H1 (cell line): Measurements from ENCODE around the gene GSDME. TPM values are rescaled to one million over a fixed set of nuclear protein-coding genes. Genes with fewer than 3 reads are reported as not detected.
A peak's percentile ranks its signal among the peaks of the same experiment; 100 is the strongest.

ENCODE experiments used
- CTCF ChIA-PET: fragments of 300-600 bp; sonication (Branson Sonifier 250); formaldehyde crosslinking; loops from one replicate; lab custom pipeline; 2021; ENCODE audit not compliant: partially characterized antibody; lab: Charles Lee
- POLR2A ChIA-PET: fragments of 300-600 bp; sonication (Branson Sonifier 250); formaldehyde crosslinking; loops from one replicate; lab custom pipeline; 2021; ENCODE audit warnings: inconsistent platforms; ENCODE audit not compliant: partially characterized antibody; lab: Charles Lee
- DNase-seq, 2 experiments: peaks; one replicate each; pipeline versions ENCODE4 v3.0.0 to v3.0.0-alpha.2; 2010 to 2022; ENCODE audit warnings: low spot score in 2 of 2, low read depth in 1 of 2, mixed read lengths in 1 of 2
- FAIRE-seq: peaks from 2 replicates; lab custom pipeline; 2011; peaks lifted over from hg19 to GRCh38; lab: Jason Lieb, UNC
- H2AFZ ChIP-seq: 2 replicates; pipeline ENCODE4 v1.8.1; 2012; ENCODE audit warnings: low read length, inconsistent platforms
- H2AK5ac ChIP-seq: 2 replicates; pipeline ENCODE4 v1.6.1; 2013; ENCODE audit warnings: low read depth, low read length
- H2BK120ac ChIP-seq: replicated peaks from 2 replicates; pipeline ENCODE3; 2013; ENCODE audit warnings: low read depth, low read length, inconsistent platforms
- H2BK12ac ChIP-seq: 2 replicates; pipeline ENCODE4 v1.6.1; 2013; ENCODE audit warnings: low read depth, low read length
- H2BK15ac ChIP-seq: 2 replicates; pipeline ENCODE4 v1.6.1; 2013; ENCODE audit warnings: low read length
- H2BK20ac ChIP-seq: 2 replicates; pipeline ENCODE4 v1.6.1; 2013; ENCODE audit warnings: low read length
- H2BK5ac ChIP-seq: 2 replicates; pipeline ENCODE4 v1.6.1; 2013; ENCODE audit warnings: low read depth, low read length
- H3K14ac ChIP-seq: 2 replicates; pipeline ENCODE4 v1.6.1; 2013; ENCODE audit warnings: inconsistent platforms; ENCODE audit not compliant: insufficient read length
- H3K18ac ChIP-seq: 2 replicates; pipeline ENCODE4 v1.6.1; 2013; ENCODE audit warnings: low read length; ENCODE audit errors: extremely low read depth
- H3K23ac ChIP-seq: 2 replicates; pipeline ENCODE4 v1.6.1; 2013; ENCODE audit warnings: inconsistent platforms; ENCODE audit not compliant: insufficient read length
- H3K23me2 ChIP-seq: 2 replicates; pipeline ENCODE4 v1.6.1; 2013; ENCODE audit warnings: low read depth, low read length
- H3K27ac ChIP-seq: 2 replicates; pipeline ENCODE4 v1.6.1; 2011; ENCODE audit warnings: low read depth, low read length, inconsistent platforms
- H3K27me3 ChIP-seq, 4 experiments: replicated peaks in 1 of 4; 1 replicate in 1 of 4; 2 replicates in 3 of 4; pipeline versions ENCODE4 v1.6.1 to v1.8.1; 2011 to 2013; ENCODE audit warnings: low read length in 3 of 4, mild to moderate bottlenecking in 3 of 4, inconsistent platforms in 2 of 4, mixed read lengths in 2 of 4, moderate library complexity in 1 of 4; ENCODE audit not compliant: control insufficient read depth in 3 of 4, insufficient read depth in 3 of 4; ENCODE audit errors: extremely low read depth in 1 of 4
- H3K36me3 ChIP-seq, 4 experiments: 2 replicates each; pipeline versions ENCODE4 v1.6.1 to v1.8.1; 2011 to 2013; ENCODE audit warnings: mild to moderate bottlenecking in 4 of 4, low read length in 3 of 4, moderate library complexity in 2 of 4, control low read depth in 1 of 4, inconsistent platforms in 1 of 4; ENCODE audit not compliant: insufficient read depth in 4 of 4, control insufficient read depth in 2 of 4
- H3K4ac ChIP-seq: replicated peaks from 2 replicates; pipeline ENCODE3; 2013; ENCODE audit warnings: low read length, low read depth, mixed read lengths, inconsistent platforms; ENCODE audit not compliant: insufficient read length
- H3K4me1 ChIP-seq, 4 experiments: replicated peaks in 1 of 4; 1 replicate in 1 of 4; 2 replicates in 3 of 4; pipeline versions ENCODE4 v1.6.1 to v1.8.1; 2011 to 2013; ENCODE audit warnings: low read length in 3 of 4, inconsistent platforms in 2 of 4, mixed read lengths in 1 of 4; ENCODE audit not compliant: insufficient read depth in 4 of 4, control insufficient read depth in 3 of 4
- H3K4me2 ChIP-seq, 2 experiments: 2 replicates each; pipeline versions ENCODE4 v1.6.1 to v1.8.1; 2011 to 2013; ENCODE audit warnings: low read depth in 2 of 2, low read length in 2 of 2, control low read depth in 1 of 2, inconsistent platforms in 1 of 2, mild to moderate bottlenecking in 1 of 2; ENCODE audit not compliant: insufficient read depth in 1 of 2
- H3K4me3 ChIP-seq, 4 experiments: fragments of 200-600, 300-600 bp in 1 of 4; sonication (generic), shearing (Covaris generic), sonication (Bioruptor Twin) in 1 of 4; 2 replicates each; pipeline versions ENCODE4 v1.5.1 to v1.8.1; 2011 to 2016; ENCODE audit warnings: low read length in 4 of 4, low read depth in 3 of 4, control low read depth in 2 of 4, inconsistent platforms in 2 of 4, mild to moderate bottlenecking in 2 of 4, mixed read lengths in 1 of 4, moderate library complexity in 1 of 4; ENCODE audit not compliant: insufficient read depth in 2 of 4; ENCODE audit errors: extremely low read depth in 1 of 4
- H3K56ac ChIP-seq: replicated peaks from 2 replicates; pipeline ENCODE3; 2013; ENCODE audit warnings: low read depth, mild to moderate bottlenecking, mixed read lengths, low read length, inconsistent platforms; ENCODE audit not compliant: insufficient read length
- H3K79me1 ChIP-seq: 2 replicates; pipeline ENCODE4 v1.6.1; 2013; ENCODE audit warnings: low read depth, low read length, control low read depth
- H3K79me2 ChIP-seq, 2 experiments: 2 replicates each; pipeline versions ENCODE4 v1.6.1 to v1.8.1; 2012 to 2013; ENCODE audit warnings: low read length in 2 of 2, mild to moderate bottlenecking in 2 of 2, inconsistent platforms in 1 of 2; ENCODE audit not compliant: insufficient read depth in 2 of 2, control insufficient read depth in 1 of 2
- H3K9ac ChIP-seq, 4 experiments: replicated peaks in 1 of 4; 1 replicate in 1 of 4; 2 replicates in 3 of 4; pipeline versions ENCODE4 v1.6.1 to v1.8.1; 2011 to 2013; ENCODE audit warnings: low read depth in 3 of 4, low read length in 3 of 4, control low read depth in 2 of 4, mild to moderate bottlenecking in 2 of 4, moderate library complexity in 2 of 4, inconsistent platforms in 1 of 4; ENCODE audit errors: extremely low read depth in 1 of 4
- H3K9me3 ChIP-seq, 2 experiments: 2 replicates each; pipeline versions ENCODE4 v1.6.1 to v1.8.1; 2012 to 2013; ENCODE audit warnings: mild to moderate bottlenecking in 2 of 2, moderate library complexity in 2 of 2, control low read depth in 1 of 2, inconsistent platforms in 1 of 2, low read depth in 1 of 2, low read length in 1 of 2, mixed read lengths in 1 of 2; ENCODE audit not compliant: insufficient read depth in 2 of 2
- H4K20me1 ChIP-seq, 2 experiments: replicated peaks in 1 of 2; 2 replicates each; pipeline versions ENCODE3 to v1.8.1; 2011 to 2013; ENCODE audit warnings: inconsistent platforms in 2 of 2, low read length in 2 of 2, mild to moderate bottlenecking in 1 of 2; ENCODE audit not compliant: insufficient read depth in 2 of 2, control insufficient read depth in 1 of 2
- H4K5ac ChIP-seq: 2 replicates; pipeline ENCODE4 v1.6.1; 2013; ENCODE audit warnings: low read length, low read depth, mixed read lengths, inconsistent platforms; ENCODE audit not compliant: insufficient read length
- H4K8ac ChIP-seq: 2 replicates; pipeline ENCODE4 v1.8.0; 2013; ENCODE audit warnings: mild to moderate bottlenecking, moderate library complexity, low read length, inconsistent platforms; ENCODE audit not compliant: insufficient read depth; ENCODE audit errors: extremely low read depth
- H4K91ac ChIP-seq: replicated peaks from 2 replicates; pipeline ENCODE3; 2013; ENCODE audit warnings: low read length, mixed read lengths, inconsistent platforms; ENCODE audit not compliant: insufficient read length
- CEBPB ChIP-seq: IDR thresholded peaks from 2 replicates; pipeline ENCODE4 v1.6.1; 2012; ENCODE audit warnings: low read depth, low read length
- KDM4A ChIP-seq: IDR thresholded peaks from one replicate; pipeline ENCODE4 v1.7.1; 2012; ENCODE audit warnings: low read depth, mild to moderate bottlenecking, moderate library complexity, low read length, inconsistent platforms; ENCODE audit not compliant: severe bottlenecking
- PHF8 ChIP-seq: fragments of 200-600 bp; sonication (generic); conservative IDR thresholded peaks from 2 replicates; pipeline ENCODE4 v1.7.1; 2012; ENCODE audit warnings: low read depth, mild to moderate bottlenecking, inconsistent platforms, low read length, moderate library complexity
- SIN3A ChIP-seq, 2 experiments: IDR thresholded peaks in 1 of 2; conservative IDR thresholded peaks in 1 of 2; 2 replicates each; pipeline ENCODE4 v1.6.1; 2011 to 2012; ENCODE audit warnings: low read length in 2 of 2, improper control_type of control experiment in 1 of 2, low read depth in 1 of 2, mild to moderate bottlenecking in 1 of 2
- WGBS, 2 experiments: shearing (Covaris generic) in 1 of 2; methylation state at CpG; one replicate each; pipeline versions ENCODE4 v1.1.6 to v1.1.7; 2013 to 2015; ENCODE audit warnings: low lambda C conversion rate in 2 of 2, mixed read lengths in 2 of 2, inconsistent platforms in 1 of 2, low coverage in 1 of 2, missing lambda C conversion rate in 1 of 2; ENCODE audit not compliant: insufficient replicate concordance in 2 of 2, insufficient coverage in 1 of 2, insufficient read length in 1 of 2; ENCODE audit errors: extremely low coverage in 1 of 2, missing lambda C conversion rate in 1 of 2; 5-methylcytosine and 5-hydroxymethylcytosine counted together
- polyA plus RNA-seq, 7 experiments: library from polyadenylated mRNA; depleted of rRNA in 3 of 7; stranded (reverse) in 5 of 7; unstranded in 2 of 7; fragments of >200 nt in 5 of 7; fragments of 200-250 nt in 2 of 7; gene quantifications; 1 replicate in 5 of 7; 2 replicates in 1 of 7; 4 replicates in 1 of 7; pipeline versions ENCODE4 v1.2.1 to v1.2.3, GENCODE V29; 2011 to 2013; ENCODE audit warnings: missing spikeins in 2 of 7, mixed read lengths in 2 of 7
- total RNA-seq: library from RNA; stranded (reverse); fragmentation: NEBNext Ultra II Directional; extraction: Animal tissue kit (Norgen Biotek cat#: 25700); gene quantifications from 2 replicates; pipeline ENCODE4 v1.2.1, GENCODE V29; 2021
- TF ChIP-seq, protein P1 (sequence below): IDR thresholded peaks from 2 replicates; pipeline ENCODE4 v1.6.1; 2012; ENCODE audit warnings: low read length, inconsistent platforms
- TF ChIP-seq, protein P2 (sequence below): IDR thresholded peaks from 2 replicates; pipeline ENCODE4 v1.6.1; 2012; ENCODE audit warnings: inconsistent platforms
- TF ChIP-seq, protein P3 (sequence below): IDR thresholded peaks from 2 replicates; pipeline ENCODE4 v1.6.1; 2012; ENCODE audit warnings: inconsistent platforms

GSDME gene
- total and polyA plus RNA-seq, 2 of the 8 experiments (the other 6 are each of a cell fraction or from before 2014, with no cell fraction given), result 5.4 to 7.6 TPM

DNA sequence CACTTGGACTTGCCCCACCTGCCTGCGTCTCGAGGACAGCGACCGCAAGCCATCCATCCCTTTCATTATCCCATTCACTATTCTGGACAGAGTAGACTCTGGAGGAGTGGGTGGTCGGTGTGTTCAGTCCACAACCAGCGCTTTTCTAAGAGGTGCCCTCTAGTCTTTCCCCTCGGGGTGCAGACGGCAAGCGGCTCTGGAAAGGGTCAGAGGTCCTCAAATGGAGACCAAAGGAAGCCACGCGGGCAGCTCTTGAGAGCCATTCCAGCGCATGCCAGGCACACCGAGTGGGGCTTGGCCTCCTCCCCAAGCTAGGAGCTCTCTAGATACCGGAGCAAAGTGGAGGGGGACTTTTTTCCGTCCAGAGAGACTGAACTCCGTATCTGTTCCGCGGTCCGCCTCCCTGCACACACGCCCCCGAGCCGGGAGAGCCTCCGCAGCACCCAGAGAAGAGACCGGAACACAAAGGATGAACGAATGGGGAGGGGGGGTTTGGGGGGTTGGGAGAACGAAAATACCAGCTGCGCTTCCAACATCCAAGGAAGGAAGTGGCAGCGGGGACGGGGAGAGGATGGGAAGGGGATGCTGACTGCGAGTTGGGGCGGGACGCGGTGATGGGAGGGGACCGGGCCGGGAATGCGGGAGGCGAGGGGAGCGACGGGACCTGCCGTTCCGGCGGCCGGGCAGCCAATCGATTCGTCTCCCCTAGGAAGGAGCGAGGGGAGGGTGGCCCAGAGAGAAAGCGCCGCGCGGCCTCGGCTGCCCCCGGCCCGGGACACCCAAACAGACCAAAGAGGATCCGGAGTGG, 515 bp downstream of the GSDME start:
- Histone ChIP-seq H3K4me2 (peak overlapping the region; percentile 74 to 89), H4K5ac (no peak overlapping the region), H3K27me3 (peaks cover 6 to 41% (median 30%) of the 10 kb centered on the region in 4 experiments), H3K9ac (0 out of 7 replicates have a peak overlapping the region, but pooled peaks of 1 of the 4 experiments have one; percentile 6), H3K14ac (no peak overlapping the region), H2BK5ac (no peak overlapping the region), H2BK12ac (peak overlapping the region; percentile 44; the same call in 1 of the 2 replicates), H3K4me1 (peaks cover 0 to 10% (median 4%) of the 10 kb centered on the region in 4 experiments; a peak in 6 of 7 replicates), H3K56ac (no peak overlapping the region), H2BK20ac (no peak overlapping the region), H3K4ac (peak overlapping the region; percentile 21), H4K91ac (peak overlapping the region; percentile 68), H3K18ac (0 out of 2 replicates have a peak overlapping the region, but pooled peaks have one; percentile 61), H3K36me3 (no peaks in the 10 kb centered on the region), H2AFZ (peak overlapping the region; percentile 91), H3K9me3 (no peaks in the 10 kb centered on the region), H3K79me2 (no peaks in the 10 kb centered on the region), H3K27ac (no peak overlapping the region), H3K23me2 (peaks cover 12% of the 10 kb centered on the region; the same call in 1 of the 2 replicates), H2BK120ac (no peak overlapping the region), H3K79me1 (no peaks in the 10 kb centered on the region), H4K8ac (peak overlapping the region; percentile 45; the same call in 1 of the 2 replicates), H2AK5ac (no peak overlapping the region), H3K23ac (no peak overlapping the region), H3K4me3 (peak overlapping the region; percentile 42 to 79 (median 60)), H2BK15ac (peak overlapping the region; percentile 62), H4K20me1 (no peaks in the 10 kb centered on the region)
- POLR2A ChIA-PET, result interaction anchor here (0.6 to 1.7 kb wide), 7 partner anchors 8 to 575 kb away, joined by 3 to 5 read pairs (median 3); no protein-coding TSS in a partner anchor
- DNase-seq (no peak), FAIRE-seq (no peak)
- CTCF ChIA-PET, result interaction anchor here (0.7 kb wide), 1 partner anchor 493 kb away, joined by 3 read pairs; no protein-coding TSS in a partner anchor
- WGBS, 2 experiments, result 9% methylated on average over 30 of the region's 54 CpGs; no CpG with 5 or more reads in 1 of the 2 experiments
- TF ChIP-seq, protein P1, sequence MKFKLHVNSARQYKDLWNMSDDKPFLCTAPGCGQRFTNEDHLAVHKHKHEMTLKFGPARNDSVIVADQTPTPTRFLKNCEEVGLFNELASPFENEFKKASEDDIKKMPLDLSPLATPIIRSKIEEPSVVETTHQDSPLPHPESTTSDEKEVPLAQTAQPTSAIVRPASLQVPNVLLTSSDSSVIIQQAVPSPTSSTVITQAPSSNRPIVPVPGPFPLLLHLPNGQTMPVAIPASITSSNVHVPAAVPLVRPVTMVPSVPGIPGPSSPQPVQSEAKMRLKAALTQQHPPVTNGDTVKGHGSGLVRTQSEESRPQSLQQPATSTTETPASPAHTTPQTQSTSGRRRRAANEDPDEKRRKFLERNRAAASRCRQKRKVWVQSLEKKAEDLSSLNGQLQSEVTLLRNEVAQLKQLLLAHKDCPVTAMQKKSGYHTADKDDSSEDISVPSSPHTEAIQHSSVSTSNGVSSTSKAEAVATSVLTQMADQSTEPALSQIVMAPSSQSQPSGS, result no peak
- TF ChIP-seq, protein P2, sequence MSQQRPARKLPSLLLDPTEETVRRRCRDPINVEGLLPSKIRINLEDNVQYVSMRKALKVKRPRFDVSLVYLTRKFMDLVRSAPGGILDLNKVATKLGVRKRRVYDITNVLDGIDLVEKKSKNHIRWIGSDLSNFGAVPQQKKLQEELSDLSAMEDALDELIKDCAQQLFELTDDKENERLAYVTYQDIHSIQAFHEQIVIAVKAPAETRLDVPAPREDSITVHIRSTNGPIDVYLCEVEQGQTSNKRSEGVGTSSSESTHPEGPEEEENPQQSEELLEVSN, result peak; percentile 84
- TF ChIP-seq KDM4A (peak; percentile 90), PHF8 (peak; percentile 7; the same call in 1 of the 2 replicates), SIN3A (conservative IDR thresholded peaks at IDR 0.05 in 1 of 2, IDR thresholded peaks at IDR 0.05 in 1 of 2; ENCODE audit: low read depth in 1 of 2, low read length in 2 of 2) (peak in 1 of 2 experiments; percentile 24; a peak in 1 of 4 replicates), CEBPB (peak; percentile 58; the same call in 1 of the 2 replicates)
- TF ChIP-seq, protein P3, sequence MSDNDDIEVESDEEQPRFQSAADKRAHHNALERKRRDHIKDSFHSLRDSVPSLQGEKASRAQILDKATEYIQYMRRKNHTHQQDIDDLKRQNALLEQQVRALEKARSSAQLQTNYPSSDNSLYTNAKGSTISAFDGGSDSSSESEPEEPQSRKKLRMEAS, result peak; percentile 90
